Measurements from ENCODE around the gene NRAP.

The NRAP gene

GRCh38 chr10:113617086-113617485, 46.8 kb downstream of the NRAP start:
- no peak for DNase-seq
- in situ Hi-C loops (cut with MboI; ENCODE audit: low pct_unique_long_range_greater_than_20kb, low sequenced_read_pairs), result no loop called here

DNA sequence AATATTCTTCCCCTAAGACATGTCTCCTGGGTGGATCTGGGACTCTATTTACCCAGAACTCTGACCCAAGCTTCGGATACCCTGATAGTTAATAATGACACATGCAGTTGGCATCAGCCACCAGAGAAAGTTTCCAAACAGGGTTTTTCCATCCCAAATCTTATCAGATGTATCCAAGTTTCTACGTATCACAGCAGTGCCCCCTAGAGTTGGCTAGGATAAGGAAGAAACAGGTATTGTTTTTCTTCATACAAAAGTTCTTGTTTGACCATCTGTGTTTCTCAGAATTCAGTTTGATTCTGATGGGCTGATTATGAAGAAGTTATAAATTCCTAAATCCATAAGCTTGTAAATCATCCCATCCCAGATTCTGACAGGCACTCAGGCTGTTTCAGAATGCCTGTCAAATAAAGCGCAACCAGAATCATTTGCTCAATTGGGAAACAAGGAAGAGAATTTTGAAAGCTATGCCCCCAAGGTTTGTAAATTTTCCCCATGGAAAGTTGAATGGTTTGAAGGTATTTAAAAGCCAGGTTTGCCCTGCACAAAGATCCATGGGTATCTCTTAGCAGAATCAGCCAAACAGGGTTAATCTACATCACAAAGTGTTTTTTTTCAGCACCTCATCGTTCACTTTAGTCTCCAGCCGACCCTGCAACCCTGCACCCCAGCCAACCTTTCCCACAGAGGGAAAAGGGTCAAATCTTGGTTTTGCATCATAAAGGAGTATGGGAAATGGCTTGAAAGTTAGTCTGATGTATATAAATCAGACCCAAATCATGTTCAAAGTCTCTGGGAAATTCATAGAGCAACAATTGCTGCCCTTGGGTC, 47.4 kb downstream of the NRAP start:
- no peak for DNase-seq
- in situ Hi-C loops (cut with MboI; ENCODE audit: low pct_unique_long_range_greater_than_20kb, low sequenced_read_pairs), result no loop called here

DNA sequence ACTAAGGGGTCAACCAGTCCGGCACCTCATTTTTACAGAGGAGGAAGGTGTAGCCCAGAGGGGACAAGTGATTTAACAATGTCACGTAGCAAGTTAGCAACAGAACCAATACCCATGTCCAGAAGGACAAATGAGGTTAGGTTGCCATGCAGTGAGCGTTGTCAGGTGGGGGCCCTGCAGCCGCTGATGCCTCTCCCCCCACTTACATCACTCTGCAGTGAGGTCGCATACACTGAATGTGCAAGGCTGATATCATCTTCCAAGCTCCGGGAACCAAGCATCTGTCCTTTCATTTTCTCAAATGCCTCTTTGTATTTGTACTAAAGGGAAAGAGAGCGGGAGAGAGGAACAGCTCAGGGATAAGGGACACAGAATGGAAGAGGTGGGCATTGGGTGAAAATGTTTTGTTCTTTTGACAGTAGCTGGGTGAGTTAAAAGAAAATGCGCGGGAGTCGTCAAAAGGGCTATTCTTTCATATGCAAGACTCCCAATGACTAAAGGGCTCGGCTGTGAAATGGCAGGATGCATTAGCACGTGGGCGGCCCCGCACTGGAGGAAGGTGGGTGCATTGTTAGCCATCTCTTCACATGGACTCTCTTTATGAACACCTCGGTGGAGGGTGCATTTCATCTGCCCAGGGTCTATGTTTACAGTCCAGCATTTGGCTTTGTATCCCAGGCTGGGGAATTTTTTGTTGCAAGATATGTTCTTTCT, 49.7 kb downstream of the NRAP start:
- DNase-seq, result no peak
- in situ Hi-C loops (cut with MboI; ENCODE audit: low pct_unique_long_range_greater_than_20kb, low sequenced_read_pairs), result no loop called here

DNA sequence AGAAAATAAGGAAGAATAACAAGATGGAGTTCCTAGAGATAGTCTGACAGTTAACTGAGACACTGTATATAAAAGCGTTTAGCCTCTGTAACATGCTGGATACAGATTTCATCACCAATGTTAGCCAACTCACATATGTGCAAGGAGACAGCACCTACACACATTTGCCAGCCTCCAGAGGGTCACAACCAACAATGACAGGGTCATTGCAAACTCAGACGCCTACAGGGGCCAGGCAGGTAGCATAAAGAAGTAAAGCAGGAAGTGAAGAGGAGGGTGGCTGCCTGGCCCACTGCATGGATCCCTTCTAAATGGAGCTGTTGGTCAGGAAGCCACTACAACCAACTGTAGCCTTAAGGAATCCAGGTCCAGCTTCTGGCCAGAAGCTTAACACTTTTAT, 50.4 kb downstream of the NRAP start:
- in situ Hi-C loops (cut with MboI; ENCODE audit: low pct_unique_long_range_greater_than_20kb, low sequenced_read_pairs), result no loop called here
- DNase-seq, result no peak

DNA sequence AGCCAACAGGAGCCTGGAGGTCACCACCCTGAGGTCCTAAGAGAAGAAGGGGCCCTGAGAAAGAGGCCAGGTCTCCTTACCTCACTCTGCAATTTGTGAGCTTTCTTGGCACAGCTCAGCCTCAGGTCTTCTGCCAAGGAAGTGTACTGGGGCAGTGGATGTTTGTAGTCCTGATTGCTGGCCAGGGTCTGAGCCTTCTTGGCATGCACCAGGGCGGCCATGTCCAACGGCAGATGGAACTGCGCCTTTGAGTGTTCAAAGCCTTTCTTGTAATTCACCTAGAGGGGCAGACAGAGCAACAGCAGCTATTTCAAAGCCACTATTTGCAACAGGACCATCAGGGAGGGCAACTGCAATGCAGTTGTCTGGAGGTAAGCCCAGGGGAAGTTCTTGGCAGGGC, 51.7 kb downstream of the NRAP start:
- in situ Hi-C loops (cut with MboI; ENCODE audit: low pct_unique_long_range_greater_than_20kb, low sequenced_read_pairs), result no loop called here
- DNase-seq, result no peak

DNA sequence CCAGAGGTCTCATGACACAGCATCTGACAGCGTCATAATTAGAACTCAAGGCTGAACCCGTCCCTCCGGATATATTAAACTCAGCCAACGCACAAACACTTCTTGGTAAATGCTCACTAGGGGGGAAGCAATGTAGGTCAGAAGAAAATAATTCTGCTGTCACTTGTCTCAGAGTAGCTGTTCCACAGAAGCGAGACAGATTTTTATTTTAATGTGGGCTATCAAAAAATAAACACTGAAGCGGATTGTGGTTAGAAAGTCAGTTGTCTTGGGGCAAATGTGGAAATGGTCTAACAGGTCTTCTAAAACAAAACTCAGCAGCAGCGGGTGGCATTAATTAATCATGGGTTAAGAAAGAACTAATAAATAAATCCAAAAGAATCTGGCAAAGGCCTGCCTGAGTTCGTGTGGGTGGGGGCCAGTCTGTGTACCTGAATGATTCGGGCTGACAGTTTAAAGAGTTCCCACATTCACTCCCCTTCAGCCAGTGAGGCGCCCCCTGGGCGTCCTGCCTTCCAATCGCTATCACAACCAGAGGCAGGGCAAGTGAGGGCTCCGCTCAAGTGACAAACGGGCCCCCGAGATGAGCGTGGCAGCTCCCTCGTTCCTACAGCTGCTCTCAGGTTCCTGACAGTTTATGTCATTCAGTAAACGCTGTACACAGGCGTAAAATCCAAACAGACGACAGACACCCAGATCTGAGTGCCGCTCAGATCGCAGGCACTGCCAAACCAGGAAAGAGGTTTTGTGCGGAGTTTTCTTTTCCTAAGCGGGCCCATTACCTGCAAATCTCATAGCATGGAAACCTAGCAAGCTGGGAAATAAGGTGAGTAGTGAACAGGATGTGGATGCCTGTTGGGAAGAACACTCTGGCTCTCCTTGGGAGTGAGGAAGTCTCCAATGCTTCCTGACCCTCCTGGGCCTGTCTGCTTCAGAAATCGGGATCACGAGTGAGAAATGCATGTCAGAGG, 52.9 kb downstream of the NRAP start:
- DNase-seq, result no peak

DNA sequence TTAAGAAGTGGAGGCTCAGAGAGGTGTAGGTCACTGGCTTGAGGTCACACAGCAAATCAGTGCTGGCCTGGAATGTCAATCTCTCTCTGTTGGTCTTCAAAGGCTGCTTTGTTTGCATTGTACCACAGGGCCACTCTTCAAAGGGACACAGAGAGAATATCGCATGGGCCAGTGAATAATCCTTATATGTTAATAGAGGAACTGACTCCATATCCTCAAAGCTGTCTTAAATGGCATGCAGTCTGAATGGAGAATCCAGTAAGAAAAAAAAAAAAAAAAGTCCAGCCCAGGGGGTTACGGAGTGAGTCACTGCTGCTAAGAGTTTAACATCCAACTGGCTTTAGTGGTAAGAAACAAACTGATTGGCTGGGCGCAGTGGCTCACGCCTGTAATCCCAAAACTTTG, 54.1 kb downstream of the NRAP start:
- in situ Hi-C loops (cut with MboI; ENCODE audit: low pct_unique_long_range_greater_than_20kb, low sequenced_read_pairs), result no loop called here
- no peak for DNase-seq

More for the DNA sequence above, 52.9 kb downstream of the NRAP start:
- in situ Hi-C loops (cut with MboI; ENCODE audit: low pct_unique_long_range_greater_than_20kb, low sequenced_read_pairs), result no loop called here

DNA sequence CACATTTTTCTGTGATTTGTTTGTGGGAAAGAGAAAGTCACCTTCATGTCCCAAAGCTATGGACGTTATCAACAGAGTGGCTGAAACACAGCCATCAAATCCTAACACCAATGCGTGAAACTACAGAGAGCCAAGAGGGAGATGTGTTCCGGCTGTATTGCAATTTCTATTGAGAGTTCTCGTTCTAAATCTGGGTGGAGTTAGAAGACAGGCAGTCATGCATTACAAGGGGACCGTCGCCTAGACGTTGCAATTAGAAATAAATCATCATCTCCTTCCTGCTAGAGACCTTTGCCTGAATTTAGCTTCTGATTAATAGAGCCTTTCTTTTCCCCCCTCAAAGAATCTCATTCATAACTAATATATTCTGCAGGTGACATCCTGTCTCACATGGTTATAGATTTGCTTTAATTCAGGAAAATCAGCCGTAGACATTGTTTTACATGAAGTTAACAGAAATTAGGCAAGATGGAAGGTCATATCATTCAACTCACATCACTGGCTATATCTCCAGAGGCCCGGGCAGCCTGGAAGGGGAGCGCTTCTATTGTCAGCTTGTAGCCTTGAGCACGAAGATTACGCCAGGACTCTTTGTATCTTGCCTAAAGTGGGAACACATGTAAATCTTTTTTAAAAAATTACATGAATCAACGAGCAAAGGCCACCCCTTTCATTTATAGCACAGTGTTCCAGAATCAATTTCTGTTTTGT, 58.4 kb downstream of the NRAP start:
- DNase-seq, result no peak
- in situ Hi-C loops (cut with MboI; ENCODE audit: low pct_unique_long_range_greater_than_20kb, low sequenced_read_pairs), result no loop called here

DNA sequence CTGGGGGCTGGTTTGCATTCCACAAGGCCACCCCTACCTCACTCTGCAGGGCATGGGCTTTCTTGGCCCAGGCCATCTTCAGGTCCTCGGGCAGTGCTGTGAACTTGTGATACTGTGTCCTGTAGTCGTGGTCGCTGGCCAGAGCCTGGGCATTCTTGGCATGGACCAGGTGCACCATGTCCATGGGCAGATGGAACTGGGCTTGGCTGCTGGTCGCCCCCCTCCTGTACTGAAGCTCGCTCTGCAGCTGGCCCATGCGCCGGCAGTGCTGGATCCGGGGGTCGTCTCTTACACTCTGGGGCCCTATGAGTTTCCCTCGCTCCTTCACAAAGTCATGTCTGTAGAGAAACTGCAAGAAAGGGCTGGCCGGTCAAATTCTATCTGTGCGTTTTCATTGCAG, 59.3 kb downstream of the NRAP start:
- DNase-seq, result no peak
- in situ Hi-C loops (cut with MboI; ENCODE audit: low pct_unique_long_range_greater_than_20kb, low sequenced_read_pairs), result no loop called here

DNA sequence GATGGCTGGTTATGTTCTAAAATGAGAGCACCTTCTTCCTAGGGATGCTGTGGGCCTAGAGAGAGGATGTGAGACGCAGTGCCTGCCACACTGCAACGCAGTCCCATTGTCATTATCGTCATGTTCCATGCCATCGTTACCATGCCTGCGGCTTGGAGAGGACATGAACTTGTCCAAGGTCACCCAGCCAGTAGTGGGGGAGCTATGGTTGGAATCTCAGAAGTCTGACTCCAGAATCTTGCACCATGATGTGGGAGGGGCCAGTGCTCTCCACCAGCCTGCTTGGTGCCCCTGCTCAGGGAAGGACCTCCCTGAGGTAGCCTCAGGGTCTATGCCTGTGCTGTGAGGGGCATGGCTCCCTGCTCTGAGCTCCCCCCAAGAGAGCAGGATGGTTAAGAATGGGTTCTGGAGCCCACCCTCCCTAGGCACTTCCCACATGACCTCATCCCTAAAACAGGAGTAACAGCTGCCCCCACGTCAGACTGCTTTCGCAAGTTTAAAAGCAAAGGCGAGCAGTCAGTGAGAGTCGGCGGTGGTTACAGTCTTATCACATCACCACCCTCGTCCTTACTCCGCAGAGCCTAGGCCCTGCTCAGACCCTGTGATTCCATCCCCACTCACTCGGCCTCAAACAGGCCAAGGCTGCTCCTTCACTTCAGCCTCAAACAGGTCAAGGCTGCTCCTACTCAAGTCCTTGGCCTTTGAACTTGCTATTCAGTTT, 60.6 kb downstream of the NRAP start:
- no peak for DNase-seq
- in situ Hi-C loops (cut with MboI; ENCODE audit: low pct_unique_long_range_greater_than_20kb, low sequenced_read_pairs), result no loop called here

DNA sequence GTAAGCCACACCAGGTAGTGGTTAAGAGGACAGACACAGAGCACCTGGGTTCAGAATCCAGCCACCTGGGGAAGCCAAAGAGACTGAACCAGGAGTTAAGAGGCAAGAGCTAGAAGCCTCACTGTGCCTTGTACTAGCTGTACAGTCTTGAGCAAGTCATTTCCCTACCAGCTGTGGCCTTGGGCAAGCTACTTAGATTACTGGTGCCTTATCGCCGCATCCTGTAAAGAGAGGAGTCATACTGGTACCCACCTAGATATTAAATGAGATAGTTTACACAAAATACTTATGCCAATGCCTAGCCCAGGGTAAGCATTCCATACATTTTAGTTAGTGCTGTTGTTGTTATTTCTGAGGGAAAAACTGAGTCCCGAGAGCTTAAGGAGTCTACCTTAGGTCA, 63.3 kb downstream of the NRAP start:
- DNase-seq, result no peak
- in situ Hi-C loops (cut with MboI; ENCODE audit: low pct_unique_long_range_greater_than_20kb, low sequenced_read_pairs), result no loop called here

- in situ Hi-C loops (cut with MboI; ENCODE audit: low pct_unique_long_range_greater_than_20kb, low sequenced_read_pairs), result no loop called here
- no peak for DNase-seq
Observed at GRCh38 chr10:113594652-113595051, 69.2 kb downstream of the NRAP start.

- no peak for DNase-seq
- in situ Hi-C loops (cut with MboI; ENCODE audit: low pct_unique_long_range_greater_than_20kb, low sequenced_read_pairs), result no loop called here
Observed at GRCh38 chr10:113592380-113592779, 71.5 kb downstream of the NRAP start.

DNA sequence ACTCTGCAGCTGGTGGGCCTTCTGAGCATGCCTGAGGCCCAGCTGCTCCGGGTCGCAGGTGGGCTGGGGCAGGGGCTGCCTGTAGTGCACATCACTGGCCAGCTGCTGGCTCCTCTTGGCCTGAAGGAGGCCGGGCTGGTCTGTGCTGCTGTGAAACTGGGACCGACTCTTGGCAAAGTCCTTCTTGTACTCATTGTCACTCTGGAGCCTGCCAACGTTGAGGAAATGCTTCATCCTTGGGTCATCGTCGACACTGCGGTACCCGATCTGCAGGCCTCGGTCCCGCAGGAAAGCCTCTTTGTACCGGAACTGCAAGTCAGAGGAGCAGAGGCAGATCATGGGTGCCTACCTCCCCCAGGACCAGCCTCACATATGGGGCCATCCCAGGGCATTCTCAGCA, 73.3 kb downstream of the NRAP start:
- DNase-seq, result no peak
- in situ Hi-C loops (cut with MboI; ENCODE audit: low pct_unique_long_range_greater_than_20kb, low sequenced_read_pairs), result no loop called here

DNA sequence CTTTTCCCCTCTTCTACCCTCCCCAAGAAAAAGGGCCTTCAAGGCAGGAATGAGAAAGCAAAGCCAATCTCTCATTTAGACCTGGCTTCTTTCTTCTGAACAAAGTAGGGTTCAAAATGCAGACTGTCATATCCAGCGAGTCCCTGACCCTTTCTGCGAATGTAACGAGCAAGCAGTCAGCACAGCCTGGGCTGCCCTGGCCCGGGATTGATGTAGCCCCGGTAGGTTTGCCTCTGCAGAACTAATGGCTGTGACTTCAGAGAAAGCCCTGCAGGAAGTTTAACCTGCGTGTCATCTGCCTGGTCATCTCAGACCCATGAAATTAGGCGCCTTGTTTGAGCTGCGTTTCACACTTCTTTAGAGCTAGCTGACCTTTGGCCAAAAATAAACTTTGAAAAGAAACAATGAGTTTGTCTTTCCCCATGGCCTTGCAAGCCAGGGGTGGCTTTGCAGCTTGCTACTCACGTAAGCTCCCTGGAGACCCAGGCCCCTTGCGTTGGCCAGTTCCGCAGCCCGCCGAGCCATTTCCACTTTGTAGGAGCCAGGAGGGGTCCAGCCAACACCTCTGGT, 74.6 kb downstream of the NRAP start:
- DNase-seq, result no peak
- in situ Hi-C loops (cut with MboI; ENCODE audit: low pct_unique_long_range_greater_than_20kb, low sequenced_read_pairs), result no loop called here

- in situ Hi-C loops (cut with MboI; ENCODE audit: low pct_unique_long_range_greater_than_20kb, low sequenced_read_pairs), result no loop called here
- DNase-seq, result no peak
Observed at GRCh38 chr10:113585949-113586348, 77.9 kb downstream of the NRAP start.

DNA sequence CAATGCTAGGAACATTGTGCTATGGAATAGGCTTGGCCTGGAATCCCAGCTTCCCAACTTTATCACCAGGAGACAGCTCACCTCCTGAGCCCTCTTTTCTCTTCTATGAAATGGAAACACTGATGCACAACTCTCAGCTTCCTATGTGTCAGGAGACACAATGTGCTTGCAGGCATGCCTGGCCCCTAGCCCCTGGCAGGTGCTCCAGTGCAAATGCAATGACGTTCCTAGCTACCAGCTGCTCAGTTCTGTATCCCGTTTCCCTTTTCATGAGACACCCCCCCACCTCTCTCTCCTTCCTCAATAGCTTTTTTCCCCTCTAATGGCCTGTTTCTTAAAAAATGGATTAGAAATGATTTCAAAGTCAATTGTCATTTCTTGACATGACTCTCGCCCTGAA, 80.3 kb downstream of the NRAP start:
- in situ Hi-C loops (cut with MboI; ENCODE audit: low pct_unique_long_range_greater_than_20kb, low sequenced_read_pairs), result no loop called here
- no peak for DNase-seq

DNA sequence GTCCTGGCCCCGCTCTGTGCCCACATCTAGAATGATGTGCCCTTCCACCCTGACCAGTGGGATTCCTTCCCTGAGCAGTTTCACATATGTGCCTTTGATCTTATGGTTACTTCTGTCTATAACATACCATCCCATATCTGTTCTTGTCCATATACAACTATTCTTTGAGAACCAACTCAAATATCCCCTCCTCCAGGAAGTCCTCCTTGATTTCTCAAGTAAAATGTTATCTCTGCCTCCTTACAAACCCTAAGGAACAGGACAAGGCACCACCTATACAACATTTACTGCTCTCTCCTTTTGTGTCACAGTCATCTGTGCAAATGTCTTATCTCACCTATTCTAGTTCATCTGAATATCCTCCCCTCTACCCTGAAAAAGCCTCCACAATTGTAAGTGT, 82.7 kb downstream of the NRAP start:
- DNase-seq, result no peak
- in situ Hi-C loops (cut with MboI; ENCODE audit: low pct_unique_long_range_greater_than_20kb, low sequenced_read_pairs), result no loop called here
